ENCODE data around the gene GRIA1.

GRCh38 chr5:153458268-153458667 is 32.2 kb upstream of the GRIA1 start:
- no peak for TF ChIP-seq POLR2AphosphoS5 (IDR thresholded peaks at IDR 0.05)
- TF ChIP-seq CTCF (IDR thresholded peaks at IDR 0.05) = no peak
- TF ChIP-seq POLR2A (IDR thresholded peaks at IDR 0.05) = no peak

All from breast epithelium (tissue), 3 donors.